ENCODE data around the gene GKN1.
"Not testable (repeated sequence)": the region's sequence is repeated elsewhere in the genome, so short reads cannot be mapped to it uniquely, and the experiment has no call there.

Gene GKN1

GRCh38 chr2:68974251-68974650, at the start of gene GKN1:
Gene GKN1 (plus strand): TSS chr2:68974636. CDS start chr2:68974678, 42 bp downstream.
- no peak for DNase-seq

- DNase-seq: no peak
These were observed 49.0 kb upstream of the GKN1 start for GRCh38 chr2:68925295-68925896.

GRCh38 chr2:68926796-68927195, 47.6 kb upstream of the GKN1 start:
- no peak for DNase-seq

- DNase-seq: no peak
These were observed 43.2 kb upstream of the GKN1 start for GRCh38 chr2:68931149-68931711.

GRCh38 chr2:68931799-68932198, 42.6 kb upstream of the GKN1 start:
- no peak for DNase-seq

- no peak for DNase-seq
These were observed 42.0 kb upstream of the GKN1 start for GRCh38 chr2:68932402-68932801.

- no peak for DNase-seq
These were observed 40.4 kb upstream of the GKN1 start for GRCh38 chr2:68934021-68934420.

GRCh38 chr2:68935471-68935870, 39.0 kb upstream of the GKN1 start:
- no peak for DNase-seq

GRCh38 chr2:68936427-68936826, 38.0 kb upstream of the GKN1 start:
- DNase-seq: no peak

- DNase-seq: no peak
These were observed 37.5 kb upstream of the GKN1 start for GRCh38 chr2:68936889-68937288.

- DNase-seq: no peak
These were observed 36.9 kb upstream of the GKN1 start for GRCh38 chr2:68937346-68938055.

GRCh38 chr2:68938938-68939337, 35.5 kb upstream of the GKN1 start:
- no peak for DNase-seq

- no peak for DNase-seq
These were observed 34.5 kb upstream of the GKN1 start for GRCh38 chr2:68939962-68940361.

GRCh38 chr2:68940369-68940768, 34.1 kb upstream of the GKN1 start:
- DNase-seq: no peak

- DNase-seq: no peak
These were observed 31.6 kb upstream of the GKN1 start for GRCh38 chr2:68942827-68943226.

GRCh38 chr2:68943581-68944568, 30.6 kb upstream of the GKN1 start:
- DNase-seq: peak; percentile 22

GRCh38 chr2:68946117-68946516, 28.3 kb upstream of the GKN1 start:
- no peak for DNase-seq

GRCh38 chr2:68948710-68949109, 25.7 kb upstream of the GKN1 start:
- DNase-seq: no peak

- DNase-seq: no peak
These were observed 22.5 kb upstream of the GKN1 start for GRCh38 chr2:68951899-68952298.

GRCh38 chr2:68952887-68953521, 21.4 kb upstream of the GKN1 start, which contains the start of gene GKN2:
Gene GKN2 (minus strand): TSS chr2:68952893. CDS start chr2:68952861, 32 bp downstream.
- no peak for DNase-seq

- not testable (repeated sequence) for DNase-seq
These were observed 19.0 kb upstream of the GKN1 start for GRCh38 chr2:68955432-68955831.

- DNase-seq: no peak
These were observed 15.4 kb upstream of the GKN1 start for GRCh38 chr2:68959001-68959400.

GRCh38 chr2:68961380-68961779, 13.1 kb upstream of the GKN1 start:
- DNase-seq: no peak
